HG03196 (cell line): ENCODE results near the gene TMEM60.

ENCODE experiments used
- ATAC-seq: cut with Tn5 transposase; IDR thresholded peaks from one replicate; pipeline ENCODE4 v1.9.1; 2021; ENCODE audit not compliant: unreplicated experiment

TMEM60 gene

GRCh38 chr7:77771901-77772300, 26.3 kb downstream of the TMEM60 start:
- no peak for ATAC-seq

DNA sequence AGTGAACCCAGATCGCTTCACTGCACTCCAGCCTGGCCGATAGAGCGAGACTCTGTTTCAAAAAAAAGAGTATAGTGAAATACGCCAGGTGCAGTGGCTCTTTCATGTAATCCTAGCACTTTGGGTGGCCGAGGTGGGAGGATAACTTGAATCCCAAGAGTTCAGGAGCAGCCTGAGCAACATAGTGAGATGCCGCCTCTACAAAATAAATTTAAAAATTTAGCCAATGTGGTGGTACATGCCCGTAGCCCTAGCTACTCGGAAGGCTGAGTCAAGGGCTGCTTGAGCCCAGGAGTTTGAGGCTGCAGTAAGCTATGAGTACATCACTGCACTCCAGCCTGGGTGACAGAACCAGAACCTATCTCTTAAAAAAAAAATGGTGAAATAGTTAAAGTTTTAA, 27.9 kb downstream of the TMEM60 start:
- no peak for ATAC-seq

DNA sequence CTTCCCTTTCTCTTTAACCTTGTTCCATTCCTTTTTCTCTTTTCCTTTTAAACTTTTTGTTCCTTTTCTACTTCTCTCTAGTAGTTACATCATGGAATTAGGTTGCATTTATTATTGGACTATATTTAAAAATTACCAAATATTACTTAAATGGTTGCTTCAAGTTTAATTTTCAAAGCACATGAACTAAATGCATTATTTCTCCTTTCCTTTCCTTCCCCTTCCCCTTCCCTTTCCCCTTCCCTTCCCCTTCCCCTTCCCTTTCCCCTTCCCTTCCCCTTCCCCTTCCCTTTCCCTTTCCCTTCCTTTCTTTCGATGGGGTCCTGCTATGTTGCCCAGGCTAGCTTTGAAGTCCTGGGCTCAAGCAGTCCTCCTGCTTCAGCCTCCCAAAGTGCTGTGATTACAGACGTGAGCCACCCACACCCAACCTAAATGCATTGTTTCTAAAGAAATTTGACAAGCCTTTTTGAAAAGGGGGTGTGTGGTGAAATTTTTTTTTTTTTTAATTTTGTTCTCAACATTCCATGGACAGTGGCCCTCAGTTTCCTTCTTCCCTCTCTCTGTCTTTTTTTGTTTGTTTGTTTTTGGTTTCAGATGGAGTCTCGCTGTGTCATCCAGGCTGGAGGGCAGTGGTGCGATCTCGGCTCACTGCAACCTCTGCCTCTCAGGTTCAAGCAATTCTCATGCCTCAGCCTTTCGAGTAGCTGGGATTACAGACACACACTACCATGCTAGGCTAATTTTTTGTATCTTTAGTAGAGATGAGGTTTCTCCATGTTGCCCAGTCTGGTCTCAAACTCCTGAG, 31.2 kb downstream of the TMEM60 start:
- ATAC-seq: no peak

DNA sequence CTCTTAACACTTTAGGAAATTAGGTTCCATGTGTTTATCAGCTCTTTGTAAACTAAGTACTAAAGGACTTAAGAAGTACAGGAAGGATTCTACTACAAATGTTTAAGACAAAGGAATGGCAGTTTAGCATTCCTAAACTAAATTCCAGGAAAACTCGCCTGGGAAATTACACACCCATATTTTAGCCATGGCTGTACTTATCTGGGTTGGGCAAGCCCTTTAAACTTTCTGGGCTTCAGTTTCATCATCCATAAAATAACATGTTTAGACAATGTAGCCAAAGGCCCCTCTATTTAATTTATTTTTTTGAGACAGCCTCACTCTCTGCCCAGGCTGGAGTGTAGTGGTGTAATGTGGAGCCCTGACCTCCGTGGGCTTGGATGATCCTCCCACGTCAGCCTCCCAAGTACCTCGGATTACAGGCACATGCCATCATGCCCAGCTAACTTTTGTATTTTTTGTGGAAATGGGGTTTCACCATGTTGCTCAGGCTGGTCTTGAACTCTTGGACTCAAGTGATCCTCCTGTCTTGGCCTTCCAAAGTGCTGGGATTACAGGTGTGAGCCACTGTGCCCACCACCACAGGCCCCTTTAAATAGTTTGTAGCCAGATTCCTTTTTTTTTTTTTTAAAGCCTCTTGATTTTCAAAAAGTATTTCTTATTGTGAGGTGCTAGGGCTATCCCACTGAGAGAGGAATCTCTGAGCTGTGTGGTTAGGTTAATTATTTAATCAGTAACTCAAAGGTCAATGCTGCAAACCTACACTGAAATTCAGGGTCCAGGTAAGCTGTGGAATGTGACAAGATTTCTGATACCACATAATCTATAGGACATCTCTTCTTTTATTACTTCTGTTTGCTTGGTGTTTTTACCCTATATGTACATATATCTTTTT, 32.1 kb downstream of the TMEM60 start:
- no peak for ATAC-seq

- ATAC-seq: no peak
Measured at GRCh38 chr7:77765481-77765880, 32.8 kb downstream of the TMEM60 start.

- ATAC-seq: no peak
Measured at GRCh38 chr7:77760809-77761453, 37.3 kb downstream of the TMEM60 start.

DNA sequence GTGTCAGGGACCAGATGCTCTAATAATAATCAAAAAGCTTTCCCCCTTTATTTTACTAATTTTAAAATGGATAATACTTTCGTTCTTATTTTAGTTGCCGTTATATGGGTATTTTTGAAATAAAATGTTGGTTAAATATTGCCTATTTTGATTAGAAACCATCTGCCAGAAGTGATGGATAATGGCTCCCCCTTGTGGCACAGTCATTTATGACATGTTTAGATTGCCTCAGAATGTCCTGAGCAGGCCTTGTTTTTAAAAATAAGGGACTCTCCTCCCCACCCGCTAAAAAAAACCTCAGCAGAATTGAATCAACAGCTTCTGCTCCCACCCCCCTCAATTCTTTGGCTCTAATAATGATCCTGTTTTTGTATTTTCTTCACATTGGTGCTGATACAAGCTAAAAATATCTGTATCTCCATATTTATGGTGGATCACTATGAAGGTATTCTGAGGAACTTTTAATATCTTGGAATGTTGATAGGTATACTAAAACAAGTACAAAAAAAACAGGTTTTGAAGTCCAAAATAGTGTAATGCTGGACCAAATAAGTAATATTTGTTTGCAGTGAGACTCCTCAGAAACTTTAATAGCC, 38.8 kb downstream of the TMEM60 start:
- ATAC-seq: no peak

- ATAC-seq: peak; percentile 64
Measured at GRCh38 chr7:77757589-77757988, 40.6 kb downstream of the TMEM60 start.

DNA sequence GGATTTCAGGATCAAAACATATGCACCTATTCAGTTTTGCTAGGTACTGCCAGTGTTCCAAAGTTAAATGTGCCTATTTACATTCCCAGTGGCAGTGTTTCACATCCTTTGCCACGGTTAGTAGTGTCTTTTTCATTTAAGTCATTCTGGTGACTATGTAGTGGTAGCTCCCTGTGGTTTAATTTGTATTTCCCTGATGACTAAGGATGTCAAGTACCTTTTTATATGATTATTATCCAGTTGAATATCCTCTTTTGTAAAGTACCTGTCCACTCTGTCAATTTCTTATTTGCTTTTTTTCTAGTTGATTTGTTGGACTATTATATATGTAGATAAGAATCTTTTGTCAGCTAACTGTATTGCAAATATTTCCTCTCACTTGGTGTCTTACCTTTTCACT, 45.1 kb downstream of the TMEM60 start:
- ATAC-seq: no peak

DNA sequence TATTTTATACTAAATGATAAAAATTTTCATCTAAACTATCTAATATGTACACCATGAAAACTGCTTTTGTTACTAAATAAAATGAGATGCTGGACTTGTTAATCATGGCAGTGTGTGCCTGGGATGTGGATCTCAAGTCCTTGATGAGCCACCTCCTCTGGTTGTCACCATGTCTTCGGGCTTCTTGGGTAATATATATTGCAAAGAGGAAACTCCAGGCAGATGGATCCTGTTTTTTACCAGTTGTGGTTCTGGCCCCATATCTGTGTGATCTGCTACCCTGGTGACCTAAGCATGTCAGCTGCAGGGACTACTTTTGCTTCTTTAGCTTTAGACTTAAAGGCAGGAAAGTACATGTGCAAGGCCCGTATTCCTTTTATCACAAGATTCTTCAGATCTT, 46.2 kb downstream of the TMEM60 start:
- ATAC-seq: no peak

GRCh38 chr7:77747718-77748117, 50.5 kb downstream of the TMEM60 start:
- ATAC-seq: no peak

- no peak for ATAC-seq
Measured at GRCh38 chr7:77747178-77747577, 51.1 kb downstream of the TMEM60 start.

GRCh38 chr7:77746824-77747165, 51.4 kb downstream of the TMEM60 start:
- no peak for ATAC-seq

GRCh38 chr7:77746164-77746823, 51.9 kb downstream of the TMEM60 start:
- no peak for ATAC-seq

GRCh38 chr7:77745746-77746145, 52.5 kb downstream of the TMEM60 start:
- no peak for ATAC-seq
